ENCODE measurements around the gene HSPA9. TPM values are rescaled to one million over a fixed set of nuclear protein-coding genes. Genes with fewer than 3 reads are reported as not detected.

HSPA9 gene
- total and polyA plus RNA-seq, 10 of the 15 experiments (the other 5 are each of a cell fraction or from before 2014, with no cell fraction given) = 145 to 455 (median 343) TPM

GRCh38 chr5:138616508-138616907 is 41.3 kb upstream of the HSPA9 start:
- FAIRE-seq (no peak), ATAC-seq (no peak), DNase-seq (ENCODE audit: low read depth, low spot score) (no peak)
- SMC1A ChIA-PET (ENCODE audit: uncharacterized antibody, unreplicated experiment) = interaction anchor here (0.7 to 2.1 kb wide), 2 partner anchors 12 to 19 kb away, joined by 4 to 8 read pairs; no protein-coding TSS in a partner anchor
- no peaks in the 10 kb centered on the region for H3K9me3 ChIP-seq (replicated peaks; ENCODE audit: control insufficient read depth, insufficient read depth, low read length)
- 41% methylated on average over 5 of the region's 5 CpGs for WGBS (ENCODE audit: insufficient coverage, insufficient replicate concordance, low lambda C conversion rate, missing lambda C conversion rate)
- no peaks in the 10 kb centered on the region for H3K79me2 ChIP-seq (ENCODE audit: control insufficient read depth, insufficient read depth, low read length)
- H3K4me2 ChIP-seq (ENCODE audit: control insufficient read depth, insufficient read depth) = no peak overlapping the region
- H3K36me3 ChIP-seq (ENCODE audit: control insufficient read depth in 2 of 2, insufficient read depth in 2 of 2, low read length in 1 of 2) = no peaks in the 10 kb centered on the region
- CTCF ChIA-PET = no interaction called here
- POLR2A ChIA-PET = interaction anchor here (0.7 kb wide), 1 partner anchor 590 kb away, joined by 3 read pairs; no protein-coding TSS in a partner anchor
- in situ Hi-C loops (cut with MboI) = no loop called here
- H2AFZ ChIP-seq (ENCODE audit: control insufficient read depth, low read depth, low read length) = no peak overlapping the region
- H3K27ac ChIP-seq (ENCODE audit: control insufficient read depth, insufficient read depth) = no peak overlapping the region
- no peak overlapping the region for H3K4me3 ChIP-seq
- no peaks in the 10 kb centered on the region for H3K4me1 ChIP-seq (ENCODE audit: control insufficient read depth, insufficient read depth, low read length)
- no peak overlapping the region for H3K9ac ChIP-seq (ENCODE audit: control insufficient read depth, insufficient read depth, low read length)
- intact Hi-C loops (cut with micrococcal nuclease; ENCODE audit: unreplicated experiment) = no loop called here
- H4K20me1 ChIP-seq (ENCODE audit: control insufficient read depth, insufficient read depth) = no peaks in the 10 kb centered on the region
- RAD21 ChIA-PET (ENCODE audit: unreplicated experiment) = no interaction called here
- BruUV-seq (replicated peaks) = no TSS peak
- no peaks in the 10 kb centered on the region for H3K27me3 ChIP-seq (replicated peaks in 1 of 2; ENCODE audit: control insufficient read depth in 2 of 2, insufficient read depth in 2 of 2, low read length in 1 of 2)
- TF ChIP-seq ZNF384 (IDR thresholded peaks at IDR 0.05; ENCODE audit: borderline replicate concordance, low read depth, low read length) = no peak
- TF ChIP-seq E4F1 (IDR thresholded peaks at IDR 0.05; ENCODE audit: borderline replicate concordance, partially characterized antibody) = no peak
- no peak for TF ChIP-seq TCF7 (IDR thresholded peaks at IDR 0.05; ENCODE audit: borderline replicate concordance)
- TF ChIP-seq NFIC (IDR thresholded peaks at IDR 0.05; ENCODE audit: low read depth, low read length) = no peak
- no peak for TF ChIP-seq FOS (IDR thresholded peaks at IDR 0.05; ENCODE audit: borderline replicate concordance, extremely low read depth, insufficient read length)
- no peak for TF ChIP-seq RCOR1 (conservative IDR thresholded peaks at IDR 0.05; ENCODE audit: low read depth, low read length)
- no peak for TF ChIP-seq ZBTB11 (CRISPR knock-in tag; IDR thresholded peaks at IDR 0.05)
- TF ChIP-seq SUZ12 (IDR thresholded peaks at IDR 0.05; ENCODE audit: unreplicated experiment) = no peak
- no peak for TF ChIP-seq RAD51 (IDR thresholded peaks at IDR 0.05)
- TF ChIP-seq PRDM15 (CRISPR knock-in tag; IDR thresholded peaks at IDR 0.05) = no peak
- no peak for TF ChIP-seq ZBTB4 (CRISPR knock-in tag; IDR thresholded peaks at IDR 0.05)
- no peak for TF ChIP-seq POLR2A (IDR thresholded peaks at IDR 0.05; ENCODE audit: low read depth, low read length)
